IMR-90 (cell line): ENCODE measurements around the gene HAGH. TPM values are rescaled to one million over a fixed set of nuclear protein-coding genes. Genes with fewer than 3 reads are reported as not detected.

Experiments used
- ATAC-seq: fragments of 200-7000 bp; cut with Tn5 transposase; 2 replicates; pipeline ENCODE4 v1.9.1; 2020; ENCODE audit warnings: low read depth, mild to moderate bottlenecking, moderate library complexity
- BruUV-seq: library from RNA; stranded (reverse); fragments of 400-500 nt; replicated peaks from 2 replicates; lab custom pipeline; 2021; lab: Mats Ljungman, UMichigan
- CTCF ChIA-PET: fragments of 300-600 bp; formaldehyde crosslinking; extraction: SDS; loops from one replicate; lab custom pipeline; 2021; ENCODE audit warnings: antibody characterized with exemption; lab: Yijun Ruan, JAX
- POLR2A ChIA-PET: fragments of 300-600 bp; sonication (Branson Sonifier 250); formaldehyde crosslinking; loops from one replicate; lab custom pipeline; 2022; ENCODE audit warnings: antibody characterized with exemption; ENCODE audit not compliant: unreplicated experiment; lab: Charles Lee
- DNase-seq: peaks from one replicate; pipeline ENCODE4 v3.0.0; 2013
- H2AFZ ChIP-seq: replicated peaks from 2 replicates; pipeline ENCODE3; 2013; ENCODE audit warnings: low read length, mild to moderate bottlenecking; ENCODE audit not compliant: poor library complexity
- H2AK5ac ChIP-seq: 2 replicates; pipeline ENCODE4 v1.6.1; 2013; ENCODE audit warnings: low read depth, low read length, inconsistent platforms
- H2AK9ac ChIP-seq: replicated peaks from 2 replicates; pipeline ENCODE3; 2013; ENCODE audit warnings: mild to moderate bottlenecking, low read depth, low read length, moderate library complexity; ENCODE audit not compliant: poor library complexity
- H2BK120ac ChIP-seq: 2 replicates; pipeline ENCODE4 v1.6.1; 2013; ENCODE audit warnings: low read depth, low read length, inconsistent platforms
- H2BK15ac ChIP-seq: 3 replicates; pipeline ENCODE4 v1.6.1; 2013; ENCODE audit warnings: low read depth, low read length, inconsistent platforms
- H2BK20ac ChIP-seq: 2 replicates; pipeline ENCODE4 v1.6.1; 2013; ENCODE audit warnings: low read depth, mild to moderate bottlenecking, inconsistent platforms, low read length, moderate library complexity
- H2BK5ac ChIP-seq: 2 replicates; pipeline ENCODE4 v1.6.1; 2013; ENCODE audit warnings: mild to moderate bottlenecking, low read depth, low read length, inconsistent platforms; ENCODE audit not compliant: poor library complexity, severe bottlenecking
- H3K14ac ChIP-seq: replicated peaks from 2 replicates; pipeline ENCODE4 v1.6.1; 2013; ENCODE audit warnings: low read depth, low read length, inconsistent platforms
- H3K18ac ChIP-seq: 2 replicates; pipeline ENCODE4 v1.6.1; 2013; ENCODE audit warnings: low read depth, low read length, control low read depth
- H3K23ac ChIP-seq: 2 replicates; pipeline ENCODE4 v1.6.1; 2013; ENCODE audit warnings: low read depth, low read length, inconsistent platforms
- H3K27ac ChIP-seq: 2 replicates; pipeline ENCODE4 v1.5.1; 2013; ENCODE audit warnings: mild to moderate bottlenecking, control low read depth, low read length; ENCODE audit not compliant: insufficient read depth
- H3K27me3 ChIP-seq: 2 replicates; pipeline ENCODE4 v1.6.1; 2013; ENCODE audit warnings: low read length; ENCODE audit not compliant: control insufficient read depth, insufficient read depth
- H3K36me3 ChIP-seq: 2 replicates; pipeline ENCODE4 v1.6.1; 2013; ENCODE audit warnings: low read length, mixed read lengths; ENCODE audit not compliant: control insufficient read depth, insufficient read depth
- H3K4ac ChIP-seq: 2 replicates; pipeline ENCODE4 v1.6.1; 2013; ENCODE audit warnings: low read depth, low read length, inconsistent platforms
- H3K4me1 ChIP-seq: 2 replicates; pipeline ENCODE4 v1.6.1; 2013; ENCODE audit warnings: low read length, mixed read lengths; ENCODE audit not compliant: control insufficient read depth, insufficient read depth
- H3K4me2 ChIP-seq: 2 replicates; pipeline ENCODE4 v1.6.1; 2013; ENCODE audit warnings: low read depth, mild to moderate bottlenecking, control low read depth, low read length, moderate library complexity
- H3K4me3 ChIP-seq: 2 replicates; pipeline ENCODE4 v1.5.1; 2013; ENCODE audit warnings: low read depth, mild to moderate bottlenecking, control low read depth, low read length, moderate library complexity; ENCODE audit not compliant: insufficient read depth
- H3K56ac ChIP-seq: 2 replicates; pipeline ENCODE4 v1.6.1; 2013; ENCODE audit warnings: low read length, inconsistent platforms; ENCODE audit not compliant: insufficient read depth; ENCODE audit errors: extremely low read depth
- H3K79me1 ChIP-seq, 2 experiments: 2 replicates each; pipeline ENCODE4 v1.6.1; 2013; ENCODE audit warnings: low read length in 2 of 2, inconsistent platforms in 1 of 2, low read depth in 1 of 2
- H3K9ac ChIP-seq: 2 replicates; pipeline ENCODE4 v1.6.1; 2013; ENCODE audit warnings: low read depth, low read length, control low read depth
- H3K9me1 ChIP-seq: 2 replicates; pipeline ENCODE4 v1.6.1; 2013; ENCODE audit warnings: low read length, inconsistent platforms; ENCODE audit not compliant: insufficient read depth
- H3K9me3 ChIP-seq: 2 replicates; pipeline ENCODE4 v1.6.1; 2013; ENCODE audit warnings: low read length; ENCODE audit not compliant: control insufficient read depth, insufficient read depth
- H4K20me1 ChIP-seq: 2 replicates; pipeline ENCODE4 v1.6.1; 2013; ENCODE audit warnings: low read length, inconsistent platforms; ENCODE audit not compliant: insufficient read depth
- H4K5ac ChIP-seq: 2 replicates; pipeline ENCODE4 v1.6.1; 2013; ENCODE audit warnings: mild to moderate bottlenecking, low read depth, low read length, control low read depth
- H4K8ac ChIP-seq, 2 experiments: 2 replicates each; pipeline ENCODE4 v1.6.1; 2013; ENCODE audit warnings: low read depth in 2 of 2, low read length in 2 of 2, control low read depth in 1 of 2, inconsistent platforms in 1 of 2
- H4K91ac ChIP-seq: 2 replicates; pipeline ENCODE4 v1.6.1; 2013; ENCODE audit warnings: low read depth, low read length, inconsistent platforms; ENCODE audit not compliant: insufficient read depth
- BHLHE40 ChIP-seq: fragments of 150-350 bp; IDR thresholded peaks from 2 replicates; pipeline ENCODE4 v1.6.1; 2016; ENCODE audit warnings: mild to moderate bottlenecking, low read depth, low read length
- CEBPB ChIP-seq: IDR thresholded peaks from 2 replicates; pipeline ENCODE4 v1.6.1; 2012; ENCODE audit warnings: low read depth, low read length, improper control_type of control experiment
- CHD1 ChIP-seq: IDR thresholded peaks from 2 replicates; pipeline ENCODE4 v1.6.1; 2012; ENCODE audit warnings: low read depth, low read length, improper control_type of control experiment
- FOS ChIP-seq: fragments of 150-350 bp; IDR thresholded peaks from 2 replicates; pipeline ENCODE4 v1.6.1; 2016; ENCODE audit warnings: low read depth, low read length
- MAFK ChIP-seq: IDR thresholded peaks from 2 replicates; pipeline ENCODE4 v1.6.1; 2012; ENCODE audit warnings: low read depth, low read length, improper control_type of control experiment
- MAZ ChIP-seq: IDR thresholded peaks from 2 replicates; pipeline ENCODE4 v1.6.1; 2012; ENCODE audit warnings: low read depth, mild to moderate bottlenecking, low read length, improper control_type of control experiment, moderate library complexity, borderline replicate concordance
- NFE2L2 ChIP-seq: fragments of 150-350 bp; IDR thresholded peaks from 2 replicates; pipeline ENCODE4 v1.6.1; 2016; ENCODE audit warnings: low read depth, mild to moderate bottlenecking, low read length
- POLR2A ChIP-seq: IDR thresholded peaks from 2 replicates; pipeline ENCODE4 v1.6.1; 2012; ENCODE audit warnings: mild to moderate bottlenecking, low read depth, low read length
- RAD21 ChIP-seq: IDR thresholded peaks from 2 replicates; pipeline ENCODE4 v1.6.1; 2012; ENCODE audit warnings: low read length, improper control_type of control experiment
- SMC3 ChIP-seq: fragments of 150-350 bp; IDR thresholded peaks from 2 replicates; pipeline ENCODE4 v1.6.1; 2016; ENCODE audit warnings: low read depth, mild to moderate bottlenecking, antibody characterized with exemption, low read length, moderate library complexity
- WGBS, 2 experiments: methylation state at CpG; one replicate each; pipeline versions ENCODE4 v1.1.5 to v1.1.7; 2013; ENCODE audit warnings: missing lambda C conversion rate in 2 of 2; ENCODE audit not compliant: insufficient read length in 1 of 2; ENCODE audit errors: extremely low coverage in 2 of 2; 5-methylcytosine and 5-hydroxymethylcytosine counted together
- dilution Hi-C: fragments of 300-500 bp; cut with HindIII; formaldehyde crosslinking; loops from one replicate; pipeline ENCODE4 v1.14.3; 2018; ENCODE audit warnings: low sequenced_read_pairs; ENCODE audit not compliant: unreplicated experiment
- in situ Hi-C: fragments of 300-500 bp; cut with MboI; formaldehyde crosslinking; loops from 3 replicates; pipeline ENCODE4 v1.14.3; 2019; ENCODE audit warnings: low sequenced_read_pairs, inconsistent platforms, mixed read lengths
- intact Hi-C: fragments of 100-400 bp; cut with micrococcal nuclease; formaldehyde crosslinking; loops from 2 replicates; pipeline ENCODE4 v1.10.0; 2022
- polyA plus RNA-seq, 3 experiments: library from polyadenylated mRNA; depleted of rRNA; stranded (reverse); fragments of >200 nt; gene quantifications; 2 replicates each; pipeline ENCODE4 v1.2.3, GENCODE V29; 2012; ENCODE audit warnings: low replicate concordance in 1 of 3
- total RNA-seq: library from RNA; depleted of rRNA; stranded (reverse); fragments of >200 nt; gene quantifications from 2 replicates; pipeline ENCODE4 v1.2.3, GENCODE V29; 2012
- TF ChIP-seq, protein P1 (sequence below): conservative IDR thresholded peaks from 2 replicates; pipeline ENCODE4 v1.5.1; 2012; ENCODE audit warnings: mild to moderate bottlenecking, low read depth, low read length, improper control_type of control experiment

The HAGH gene
- total and polyA plus RNA-seq, 2 of the 4 experiments (the other 2 are of a cell fraction): 30.8 to 52.2 TPM

GRCh38 chr16:1763521-1764511 is 62.8 kb downstream of the HAGH start:
- no peaks in the 10 kb centered on the region for H3K4me1 ChIP-seq
- no peaks in the 10 kb centered on the region for H3K27me3 ChIP-seq
- no peak overlapping the region for H3K18ac ChIP-seq
- TF ChIP-seq, protein P1, sequence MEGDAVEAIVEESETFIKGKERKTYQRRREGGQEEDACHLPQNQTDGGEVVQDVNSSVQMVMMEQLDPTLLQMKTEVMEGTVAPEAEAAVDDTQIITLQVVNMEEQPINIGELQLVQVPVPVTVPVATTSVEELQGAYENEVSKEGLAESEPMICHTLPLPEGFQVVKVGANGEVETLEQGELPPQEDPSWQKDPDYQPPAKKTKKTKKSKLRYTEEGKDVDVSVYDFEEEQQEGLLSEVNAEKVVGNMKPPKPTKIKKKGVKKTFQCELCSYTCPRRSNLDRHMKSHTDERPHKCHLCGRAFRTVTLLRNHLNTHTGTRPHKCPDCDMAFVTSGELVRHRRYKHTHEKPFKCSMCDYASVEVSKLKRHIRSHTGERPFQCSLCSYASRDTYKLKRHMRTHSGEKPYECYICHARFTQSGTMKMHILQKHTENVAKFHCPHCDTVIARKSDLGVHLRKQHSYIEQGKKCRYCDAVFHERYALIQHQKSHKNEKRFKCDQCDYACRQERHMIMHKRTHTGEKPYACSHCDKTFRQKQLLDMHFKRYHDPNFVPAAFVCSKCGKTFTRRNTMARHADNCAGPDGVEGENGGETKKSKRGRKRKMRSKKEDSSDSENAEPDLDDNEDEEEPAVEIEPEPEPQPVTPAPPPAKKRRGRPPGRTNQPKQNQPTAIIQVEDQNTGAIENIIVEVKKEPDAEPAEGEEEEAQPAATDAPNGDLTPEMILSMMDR: peak; percentile 27; the same call in 1 of the 2 replicates
- TF ChIP-seq POLR2A: no peak
- no peak for TF ChIP-seq CHD1
- TF ChIP-seq CEBPB: no peak
- no peak for TF ChIP-seq SMC3
- TF ChIP-seq FOS: no peak
- no peak for TF ChIP-seq MAFK
- TF ChIP-seq BHLHE40: no peak
- TF ChIP-seq NFE2L2: no peak
- no peak for TF ChIP-seq MAZ
- peak; percentile 37 for TF ChIP-seq RAD21
- H2BK5ac ChIP-seq: no peak overlapping the region
- H3K79me1 ChIP-seq: no peaks in the 10 kb centered on the region
- no peak overlapping the region for H3K4ac ChIP-seq
- CTCF ChIA-PET: interaction anchor here (1.3 kb wide), 1 partner anchor 51 kb away, joined by 4 read pairs; no protein-coding TSS in a partner anchor
- no TSS peak for BruUV-seq
- no peak overlapping the region for H3K4me3 ChIP-seq
- no peak overlapping the region for H3K27ac ChIP-seq
- intact Hi-C loops: no loop called here
- H2AK5ac ChIP-seq: no peak overlapping the region
- no peak overlapping the region for H2AFZ ChIP-seq
- H3K9me3 ChIP-seq: no peaks in the 10 kb centered on the region
- dilution Hi-C loops: no loop called here
- no peak overlapping the region for H3K23ac ChIP-seq
- H3K14ac ChIP-seq: no peak overlapping the region
- POLR2A ChIA-PET: no interaction called here
- H2AK9ac ChIP-seq: no peak overlapping the region
- no peaks in the 10 kb centered on the region; the same call in 1 of the 2 replicates for H4K20me1 ChIP-seq
- no peak overlapping the region for H2BK20ac ChIP-seq
- H4K91ac ChIP-seq: no peak overlapping the region
- no peak overlapping the region for H4K8ac ChIP-seq
- H3K56ac ChIP-seq: no peak overlapping the region
- no peak overlapping the region for H4K5ac ChIP-seq
- ATAC-seq (no peak), DNase-seq (no peak)
- H3K9ac ChIP-seq: no peak overlapping the region
- H2BK120ac ChIP-seq: no peak overlapping the region
- no peak overlapping the region for H3K4me2 ChIP-seq
- peaks cover 83% of the 10 kb centered on the region for H3K36me3 ChIP-seq
- WGBS, 2 experiments: 63% methylated on average over 18 of the region's 81 CpGs; no CpG with 5 or more reads in 1 of the 2 experiments
- no peaks in the 10 kb centered on the region for H3K9me1 ChIP-seq
- in situ Hi-C loops: loop anchor here (5.0 kb wide), 1 partner anchor 52 kb away; no protein-coding TSS in a partner anchor
- no peak overlapping the region for H2BK15ac ChIP-seq
